Measurements from ENCODE around the gene DNASE1L1. TPM values are rescaled to one million over a fixed set of nuclear protein-coding genes. Genes with fewer than 3 reads are reported as not detected.

Gene DNASE1L1
- total and polyA plus RNA-seq, 2 of the 13 experiments (the other 11 are each of a cell fraction or from before 2014, with no cell fraction given) = 4.7 to 12.3 TPM

DNA sequence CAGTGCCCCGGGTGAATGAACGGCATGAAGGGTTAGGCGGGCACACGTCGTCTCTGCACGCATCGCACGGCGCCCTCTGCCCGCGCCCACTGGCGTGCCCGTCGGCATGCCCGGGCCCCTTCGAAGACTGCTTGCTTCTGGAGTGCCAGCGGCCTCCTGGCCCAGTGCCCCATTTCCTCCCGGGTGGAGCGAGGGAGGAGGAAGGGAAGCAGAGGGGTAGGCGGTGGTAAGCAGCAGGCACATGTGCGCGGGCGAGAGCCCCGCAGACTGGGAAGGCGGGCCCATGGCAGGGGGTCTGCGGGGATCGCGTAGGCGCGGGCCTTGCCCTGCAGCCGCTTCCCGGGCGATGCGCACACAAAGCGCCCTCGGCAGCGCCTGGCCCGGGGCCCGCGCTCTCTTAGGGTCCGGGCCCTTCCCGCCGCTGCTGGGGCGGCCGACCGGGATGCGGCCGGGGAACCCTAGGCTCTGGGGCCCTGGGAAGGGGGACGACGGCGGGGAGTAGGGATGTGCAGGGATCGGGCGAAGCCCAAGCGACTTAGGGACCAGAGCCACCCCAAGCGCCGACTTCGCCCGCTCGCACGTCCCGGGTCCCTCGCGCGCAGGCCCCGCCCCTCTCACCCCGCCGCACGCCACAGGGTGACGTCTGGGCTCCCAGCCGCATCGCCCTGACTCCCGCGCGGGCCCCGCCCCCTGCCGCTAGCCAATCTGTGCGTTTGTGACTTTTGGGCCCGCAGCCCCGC, 30.8 kb downstream of the DNASE1L1 start (continued):
- TF ChIP-seq ZNF563 (CRISPR knock-in tag; IDR thresholded peaks at IDR 0.05) (peak; percentile 58; the same call in 1 of the 2 replicates), MEIS2 (CRISPR knock-in tag; IDR thresholded peaks at IDR 0.05) (0 out of 2 replicates have a peak, but pooled peaks have one; percentile 27), NR2C2 (CRISPR knock-in tag; IDR thresholded peaks at IDR 0.05; ENCODE audit: borderline replicate concordance) (peak; percentile 8; the same call in 1 of the 2 replicates), ZNF644 (CRISPR knock-in tag; IDR thresholded peaks at IDR 0.05; ENCODE audit: low read depth) (no peak), ZNF121 (CRISPR knock-in tag; IDR thresholded peaks at IDR 0.05) (0 out of 2 replicates have a peak, but pooled peaks have one; percentile 16), ARNT2 (CRISPR knock-in tag; IDR thresholded peaks at IDR 0.05; ENCODE audit: low read depth) (peak; percentile 33; the same call in 1 of the 2 replicates), ZNF430 (CRISPR knock-in tag; IDR thresholded peaks at IDR 0.05) (0 out of 2 replicates have a peak, but pooled peaks have one; percentile 41), ZFY (CRISPR knock-in tag; IDR thresholded peaks at IDR 0.05) (peak; percentile 60), ZNF17 (CRISPR knock-in tag; IDR thresholded peaks at IDR 0.05) (no peak), HIVEP1 (CRISPR knock-in tag; IDR thresholded peaks at IDR 0.05) (no peak), SOX6 (IDR thresholded peaks at IDR 0.05) (no peak), SOX6 (CRISPR knock-in tag; IDR thresholded peaks at IDR 0.05) (peak; percentile 34; the same call in 1 of the 2 replicates), FOXA1 (IDR thresholded peaks at IDR 0.05) (no peak), FOXA1 (CRISPR knock-in tag; IDR thresholded peaks at IDR 0.05) (no peak), PHF21A (CRISPR knock-in tag; IDR thresholded peaks at IDR 0.05) (no peak), PTBP1 (IDR thresholded peaks at IDR 0.05; ENCODE audit: low read depth, low read length, poor library complexity, severe bottlenecking) (no peak), RORA (CRISPR knock-in tag; IDR thresholded peaks at IDR 0.05) (no peak)
- TF ChIP-seq, protein P1, sequence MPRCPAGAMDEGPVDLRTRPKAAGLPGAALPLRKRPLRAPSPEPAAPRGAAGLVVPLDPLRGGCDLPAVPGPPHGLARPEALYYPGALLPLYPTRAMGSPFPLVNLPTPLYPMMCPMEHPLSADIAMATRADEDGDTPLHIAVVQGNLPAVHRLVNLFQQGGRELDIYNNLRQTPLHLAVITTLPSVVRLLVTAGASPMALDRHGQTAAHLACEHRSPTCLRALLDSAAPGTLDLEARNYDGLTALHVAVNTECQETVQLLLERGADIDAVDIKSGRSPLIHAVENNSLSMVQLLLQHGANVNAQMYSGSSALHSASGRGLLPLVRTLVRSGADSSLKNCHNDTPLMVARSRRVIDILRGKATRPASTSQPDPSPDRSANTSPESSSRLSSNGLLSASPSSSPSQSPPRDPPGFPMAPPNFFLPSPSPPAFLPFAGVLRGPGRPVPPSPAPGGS (CRISPR knock-in tag; IDR thresholded peaks at IDR 0.05) = peak; percentile 56; the same call in 1 of the 2 replicates
- TF ChIP-seq, protein P2, sequence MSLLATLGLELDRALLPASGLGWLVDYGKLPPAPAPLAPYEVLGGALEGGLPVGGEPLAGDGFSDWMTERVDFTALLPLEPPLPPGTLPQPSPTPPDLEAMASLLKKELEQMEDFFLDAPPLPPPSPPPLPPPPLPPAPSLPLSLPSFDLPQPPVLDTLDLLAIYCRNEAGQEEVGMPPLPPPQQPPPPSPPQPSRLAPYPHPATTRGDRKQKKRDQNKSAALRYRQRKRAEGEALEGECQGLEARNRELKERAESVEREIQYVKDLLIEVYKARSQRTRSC (CRISPR knock-in tag; IDR thresholded peaks at IDR 0.05; ENCODE audit: low read depth) = no peak

All from HepG2 (cell line).